HepG2 (cell line): ENCODE data around the gene TCF7L2. TPM values are rescaled to one million over a fixed set of nuclear protein-coding genes. Genes with fewer than 3 reads are reported as not detected.
A peak's percentile ranks its signal among the peaks of the same experiment; 100 is the strongest.

Experiments used
- ATAC-seq: fragments of 200-7000 bp; cut with Tn5 transposase; 3 replicates; pipeline ENCODE4 v1.9.1; 2020; ENCODE audit warnings: mild to moderate bottlenecking, moderate library complexity
- BruUV-seq: library from RNA; stranded (reverse); fragments of 400-500 nt; replicated peaks from 2 replicates; lab custom pipeline; 2021; lab: Mats Ljungman, UMichigan
- CTCF ChIA-PET: fragments of 300-600 bp; formaldehyde crosslinking; extraction: SDS; loops from one replicate; lab custom pipeline; 2021; ENCODE audit warnings: low total read pairs, inconsistent platforms, low intra/inter-chr PET ratio; lab: Yijun Ruan, JAX
- POLR2A ChIA-PET: fragments of 350-600 bp; sonication (Branson Sonifier 250); formaldehyde crosslinking; loops from one replicate; lab custom pipeline; 2020; ENCODE audit warnings: antibody characterized with exemption, inconsistent platforms; lab: Yijun Ruan, JAX
- DNase-seq: peaks from one replicate; pipeline ENCODE4 v3.0.0-alpha.2; 2015; ENCODE audit warnings: low spot score
- FAIRE-seq: peaks from 3 replicates; lab custom pipeline; 2011; peaks lifted over from hg19 to GRCh38; lab: Jason Lieb, UNC
- H2AFZ ChIP-seq: one replicate; pipeline ENCODE4 v1.6.1; 2011; ENCODE audit warnings: low read length, inconsistent platforms
- H3K27ac ChIP-seq: fragments of 300-600 bp; 3 replicates; pipeline ENCODE4 v1.8.0; 2011; ENCODE audit warnings: mixed run types, mild to moderate bottlenecking, mixed read lengths, low read length, inconsistent platforms; ENCODE audit not compliant: insufficient read depth; ENCODE audit errors: extremely low read length
- H3K27me3 ChIP-seq, 2 experiments: fragments of 200-600 bp in 1 of 2; 2 replicates in 1 of 2; 3 replicates in 1 of 2; pipeline versions ENCODE4 v1.6.0 to v1.8.0; 2011; ENCODE audit warnings: low read length in 2 of 2, mild to moderate bottlenecking in 2 of 2, moderate library complexity in 2 of 2, inconsistent platforms in 1 of 2; ENCODE audit not compliant: insufficient read depth in 2 of 2, control insufficient read depth in 1 of 2
- H3K36me3 ChIP-seq, 2 experiments: fragments of 200-600 bp in 1 of 2; replicated peaks in 1 of 2; 2 replicates in 1 of 2; 3 replicates in 1 of 2; pipeline versions ENCODE4 v1.5.1 to v1.8.0; 2011; ENCODE audit warnings: low read length in 2 of 2, inconsistent platforms in 1 of 2; ENCODE audit not compliant: insufficient read depth in 2 of 2, control insufficient read depth in 1 of 2
- H3K4me1 ChIP-seq: 2 replicates; pipeline ENCODE4 v1.5.1; 2012; ENCODE audit warnings: low read length, inconsistent platforms; ENCODE audit not compliant: insufficient read depth
- H3K4me2 ChIP-seq: 2 replicates; pipeline ENCODE4 v1.6.0; 2011; ENCODE audit warnings: low read depth, low read length, inconsistent platforms
- H3K4me3 ChIP-seq, 3 experiments: fragments of 200-600 bp in 1 of 3; sonication (generic), shearing (Covaris generic) in 1 of 3; replicated peaks in 1 of 3; 2 replicates each; pipeline ENCODE4 v1.5.1; 2011 to 2016; ENCODE audit warnings: low read length in 3 of 3, inconsistent platforms in 2 of 3, low read depth in 2 of 3, mild to moderate bottlenecking in 2 of 3, control low read depth in 1 of 3, mixed read lengths in 1 of 3; ENCODE audit not compliant: insufficient read depth in 1 of 3
- H3K79me2 ChIP-seq: one replicate; pipeline ENCODE4 v1.6.1; 2011; ENCODE audit warnings: low read length, inconsistent platforms; ENCODE audit not compliant: insufficient read depth
- H3K9ac ChIP-seq: 2 replicates; pipeline ENCODE4 v1.6.0; 2011; ENCODE audit warnings: mild to moderate bottlenecking, low read depth, low read length, inconsistent platforms; ENCODE audit not compliant: insufficient read depth
- H3K9me3 ChIP-seq: 2 replicates; pipeline ENCODE4 v1.5.1; 2012; ENCODE audit warnings: mild to moderate bottlenecking, low read length
- H4K20me1 ChIP-seq: 2 replicates; pipeline ENCODE4 v1.6.0; 2011; ENCODE audit warnings: inconsistent platforms, mild to moderate bottlenecking, low read length, moderate library complexity; ENCODE audit not compliant: insufficient read depth
- AGO1 ChIP-seq: fragments of 200-400 bp; formaldehyde crosslinking; IDR thresholded peaks from 2 replicates; pipeline ENCODE4 v1.6.1; 2017; ENCODE audit warnings: mild to moderate bottlenecking, low read depth, low read length, moderate library complexity; ENCODE audit not compliant: poor library complexity, severe bottlenecking
- CENPX ChIP-seq: sonication (generic); formaldehyde crosslinking; IDR thresholded peaks from 2 replicates; pipeline ENCODE4 v1.9.0; 2021; ENCODE audit warnings: mild to moderate bottlenecking, missing genetic modification reagents, moderate library complexity
- EP300 ChIP-seq, 3 experiments: sonication (generic) in 1 of 3; formaldehyde crosslinking in 1 of 3; IDR thresholded peaks; 2 replicates each; pipeline versions ENCODE4 v1.5.1 to v1.6.1; 2011 to 2020; ENCODE audit warnings: low read depth in 2 of 3, low read length in 2 of 3, borderline replicate concordance in 1 of 3, improper control_type of control experiment in 1 of 3, mild to moderate bottlenecking in 1 of 3, missing genetic modification reagents in 1 of 3, moderate library complexity in 1 of 3
- FOXP1 ChIP-seq, 2 experiments: fragments of 450-650 bp in 1 of 2; IDR thresholded peaks; 2 replicates each; pipeline ENCODE4 v1.6.1; 2017 to 2018; ENCODE audit warnings: antibody characterized with exemption in 1 of 2
- MAFF ChIP-seq: IDR thresholded peaks from 2 replicates; pipeline ENCODE4 v1.6.1; 2011; ENCODE audit warnings: low read depth, low read length, improper control_type of control experiment
- MAZ ChIP-seq, 2 experiments: sonication (generic) in 1 of 2; formaldehyde crosslinking in 1 of 2; IDR thresholded peaks; 2 replicates each; pipeline versions ENCODE4 v1.5.0 to v1.6.1; 2012 to 2020; ENCODE audit warnings: low read depth in 2 of 2, mild to moderate bottlenecking in 2 of 2, borderline replicate concordance in 1 of 2, improper control_type of control experiment in 1 of 2, low read length in 1 of 2, missing genetic modification reagents in 1 of 2, moderate library complexity in 1 of 2
- SETDB1 ChIP-seq: sonication (generic); formaldehyde crosslinking; IDR thresholded peaks from 2 replicates; pipeline ENCODE4 v1.5.1; 2020; ENCODE audit warnings: missing genetic modification reagents, mild to moderate bottlenecking, borderline replicate concordance
- ZNF33A ChIP-seq: sonication (generic); formaldehyde crosslinking; IDR thresholded peaks from 2 replicates; pipeline ENCODE4 v1.5.1; 2020; ENCODE audit warnings: missing genetic modification reagents, mild to moderate bottlenecking, moderate library complexity, borderline replicate concordance
- ZNF543 ChIP-seq: sonication (generic); formaldehyde crosslinking; IDR thresholded peaks from 2 replicates; pipeline ENCODE4 v1.4.0; 2020; ENCODE audit warnings: mild to moderate bottlenecking, missing genetic modification reagents
- ZNF75D ChIP-seq: sonication (generic); formaldehyde crosslinking; IDR thresholded peaks from 2 replicates; pipeline ENCODE4 v1.8.1; 2023; ENCODE audit warnings: missing genetic modification reagents, mild to moderate bottlenecking, borderline replicate concordance
- WGBS: methylation state at CpG from one replicate; pipeline ENCODE4 v1.1.6; 2017; ENCODE audit warnings: low lambda C conversion rate; 5-methylcytosine and 5-hydroxymethylcytosine counted together
- in situ Hi-C: cut with HindIII; loops from 2 replicates; pipeline ENCODE4 v1.10.0; 2017; ENCODE audit warnings: low pct_unique_long_range_greater_than_20kb; ENCODE audit not compliant: extremely low pct_ligation_motif_present
- intact Hi-C: fragments of 100-400 bp; cut with micrococcal nuclease; formaldehyde crosslinking; loops from one replicate; pipeline ENCODE4 v1.10.0; 2022; ENCODE audit not compliant: unreplicated experiment
- polyA plus RNA-seq, 8 experiments: library from polyadenylated mRNA; depleted of rRNA in 3 of 8; stranded (reverse) in 7 of 8; unstranded in 1 of 8; fragments of >200 nt; fragmentation: Illumina TruSeq in 4 of 8; extraction: Trizol in 4 of 8; gene quantifications; 2 replicates each; pipeline versions ENCODE4 v1.2.1 to v1.2.3, GENCODE V29; 2011 to 2016; ENCODE audit warnings: low read depth in 4 of 8, missing spikeins in 1 of 8, mixed read lengths in 1 of 8; ENCODE audit not compliant: insufficient read depth in 1 of 8
- total RNA-seq, 5 experiments: library from RNA; depleted of rRNA; stranded (reverse); fragments of >200 nt; fragmentation: Illumina TruSeq; extraction: Trizol; gene quantifications; 2 replicates each; pipeline ENCODE4 v1.2.3, GENCODE V29; 2016; ENCODE audit warnings: low read depth in 1 of 5
- TF ChIP-seq, protein P1 (sequence below): IDR thresholded peaks from 2 replicates; pipeline ENCODE4 v1.6.1; 2012; ENCODE audit warnings: inconsistent platforms
- TF ChIP-seq, protein P2 (sequence below): sonication (generic); formaldehyde crosslinking; IDR thresholded peaks from 2 replicates; pipeline ENCODE4 v1.5.0; 2020; ENCODE audit warnings: missing genetic modification reagents, mild to moderate bottlenecking, borderline replicate concordance
- TF ChIP-seq, protein P3 (sequence below): sonication (generic); formaldehyde crosslinking; IDR thresholded peaks from 2 replicates; pipeline ENCODE4 v1.4.0; 2020; ENCODE audit warnings: missing genetic modification reagents
- TF ChIP-seq, protein P4 (sequence below): sonication (generic); formaldehyde crosslinking; conservative IDR thresholded peaks from 2 replicates; pipeline ENCODE4 v1.4.0; 2020; ENCODE audit warnings: mild to moderate bottlenecking, missing genetic modification reagents, moderate library complexity

Gene TCF7L2
- total and polyA plus RNA-seq, 2 of the 13 experiments (the other 11 are each of a cell fraction or from before 2014, with no cell fraction given), result 3.9 to 13.7 TPM

- Histone ChIP-seq H4K20me1 (peaks cover 96% of the 10 kb centered on the region), H3K9me3 (no peaks in the 10 kb centered on the region), H3K4me2 (peak overlapping the region; percentile 10), H3K27ac (peak overlapping the region; percentile 2), H3K4me1 (peaks cover 89% of the 10 kb centered on the region), H2AFZ (no peak overlapping the region), H3K27me3 (no peaks in the 10 kb centered on the region), H3K79me2 (peaks cover 94% of the 10 kb centered on the region), H3K9ac (no peak overlapping the region), H3K36me3 (peaks cover 5 to 22% of the 10 kb centered on the region in 2 experiments), H3K4me3 (no peak overlapping the region)
- intact Hi-C loops (no loop called here), in situ Hi-C loops (no loop called here)
- no TSS peak for BruUV-seq
- 57% methylated on average over 5 of the region's 5 CpGs for WGBS
- DNase-seq, result no peak
- ATAC-seq, result no peak
- peak; percentile 65 for FAIRE-seq
- ChIA-PET POLR2A (no interaction called here), CTCF (no interaction called here)
- TF ChIP-seq ZNF543 (CRISPR knock-in tag), result no peak
- no peak for TF ChIP-seq AGO1
- TF ChIP-seq, protein P1, sequence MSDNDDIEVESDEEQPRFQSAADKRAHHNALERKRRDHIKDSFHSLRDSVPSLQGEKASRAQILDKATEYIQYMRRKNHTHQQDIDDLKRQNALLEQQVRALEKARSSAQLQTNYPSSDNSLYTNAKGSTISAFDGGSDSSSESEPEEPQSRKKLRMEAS, result peak; percentile 84
- no peak for TF ChIP-seq CENPX (CRISPR knock-in tag)
- TF ChIP-seq, protein P2, sequence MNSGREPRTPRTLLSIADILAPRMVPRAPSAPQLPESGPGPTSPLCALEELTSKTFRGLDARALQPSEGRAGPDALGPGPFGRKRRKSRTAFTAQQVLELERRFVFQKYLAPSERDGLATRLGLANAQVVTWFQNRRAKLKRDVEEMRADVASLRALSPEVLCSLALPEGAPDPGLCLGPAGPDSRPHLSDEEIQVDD (CRISPR knock-in tag), result no peak
- no peak for TF ChIP-seq MAZ (IDR thresholded peaks at IDR 0.05; ENCODE audit: borderline replicate concordance, low read depth, low read length)
- TF ChIP-seq MAZ (CRISPR knock-in tag; IDR thresholded peaks at IDR 0.05; ENCODE audit: low read depth), result no peak
- no peak for TF ChIP-seq MAFF
- no peak for TF ChIP-seq SETDB1 (CRISPR knock-in tag)
- TF ChIP-seq, protein P3, sequence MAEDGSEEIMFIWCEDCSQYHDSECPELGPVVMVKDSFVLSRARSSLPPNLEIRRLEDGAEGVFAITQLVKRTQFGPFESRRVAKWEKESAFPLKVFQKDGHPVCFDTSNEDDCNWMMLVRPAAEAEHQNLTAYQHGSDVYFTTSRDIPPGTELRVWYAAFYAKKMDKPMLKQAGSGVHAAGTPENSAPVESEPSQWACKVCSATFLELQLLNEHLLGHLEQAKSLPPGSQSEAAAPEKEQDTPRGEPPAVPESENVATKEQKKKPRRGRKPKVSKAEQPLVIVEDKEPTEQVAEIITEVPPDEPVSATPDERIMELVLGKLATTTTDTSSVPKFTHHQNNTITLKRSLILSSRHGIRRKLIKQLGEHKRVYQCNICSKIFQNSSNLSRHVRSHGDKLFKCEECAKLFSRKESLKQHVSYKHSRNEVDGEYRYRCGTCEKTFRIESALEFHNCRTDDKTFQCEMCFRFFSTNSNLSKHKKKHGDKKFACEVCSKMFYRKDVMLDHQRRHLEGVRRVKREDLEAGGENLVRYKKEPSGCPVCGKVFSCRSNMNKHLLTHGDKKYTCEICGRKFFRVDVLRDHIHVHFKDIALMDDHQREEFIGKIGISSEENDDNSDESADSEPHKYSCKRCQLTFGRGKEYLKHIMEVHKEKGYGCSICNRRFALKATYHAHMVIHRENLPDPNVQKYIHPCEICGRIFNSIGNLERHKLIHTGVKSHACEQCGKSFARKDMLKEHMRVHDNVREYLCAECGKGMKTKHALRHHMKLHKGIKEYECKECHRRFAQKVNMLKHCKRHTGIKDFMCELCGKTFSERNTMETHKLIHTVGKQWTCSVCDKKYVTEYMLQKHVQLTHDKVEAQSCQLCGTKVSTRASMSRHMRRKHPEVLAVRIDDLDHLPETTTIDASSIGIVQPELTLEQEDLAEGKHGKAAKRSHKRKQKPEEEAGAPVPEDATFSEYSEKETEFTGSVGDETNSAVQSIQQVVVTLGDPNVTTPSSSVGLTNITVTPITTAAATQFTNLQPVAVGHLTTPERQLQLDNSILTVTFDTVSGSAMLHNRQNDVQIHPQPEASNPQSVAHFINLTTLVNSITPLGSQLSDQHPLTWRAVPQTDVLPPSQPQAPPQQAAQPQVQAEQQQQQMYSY (CRISPR knock-in tag), result no peak
- no peak for TF ChIP-seq ZNF33A
- TF ChIP-seq EP300 (IDR thresholded peaks at IDR 0.05; ENCODE audit: low read depth in 2 of 2, low read length in 2 of 2), result peak in 1 of 2 experiments; percentile 71; a peak in 1 of 4 replicates
- TF ChIP-seq EP300 (CRISPR knock-in tag; IDR thresholded peaks at IDR 0.05; ENCODE audit: borderline replicate concordance), result no peak
- TF ChIP-seq ZNF75D (CRISPR knock-in tag), result no peak
- TF ChIP-seq, protein P4, sequence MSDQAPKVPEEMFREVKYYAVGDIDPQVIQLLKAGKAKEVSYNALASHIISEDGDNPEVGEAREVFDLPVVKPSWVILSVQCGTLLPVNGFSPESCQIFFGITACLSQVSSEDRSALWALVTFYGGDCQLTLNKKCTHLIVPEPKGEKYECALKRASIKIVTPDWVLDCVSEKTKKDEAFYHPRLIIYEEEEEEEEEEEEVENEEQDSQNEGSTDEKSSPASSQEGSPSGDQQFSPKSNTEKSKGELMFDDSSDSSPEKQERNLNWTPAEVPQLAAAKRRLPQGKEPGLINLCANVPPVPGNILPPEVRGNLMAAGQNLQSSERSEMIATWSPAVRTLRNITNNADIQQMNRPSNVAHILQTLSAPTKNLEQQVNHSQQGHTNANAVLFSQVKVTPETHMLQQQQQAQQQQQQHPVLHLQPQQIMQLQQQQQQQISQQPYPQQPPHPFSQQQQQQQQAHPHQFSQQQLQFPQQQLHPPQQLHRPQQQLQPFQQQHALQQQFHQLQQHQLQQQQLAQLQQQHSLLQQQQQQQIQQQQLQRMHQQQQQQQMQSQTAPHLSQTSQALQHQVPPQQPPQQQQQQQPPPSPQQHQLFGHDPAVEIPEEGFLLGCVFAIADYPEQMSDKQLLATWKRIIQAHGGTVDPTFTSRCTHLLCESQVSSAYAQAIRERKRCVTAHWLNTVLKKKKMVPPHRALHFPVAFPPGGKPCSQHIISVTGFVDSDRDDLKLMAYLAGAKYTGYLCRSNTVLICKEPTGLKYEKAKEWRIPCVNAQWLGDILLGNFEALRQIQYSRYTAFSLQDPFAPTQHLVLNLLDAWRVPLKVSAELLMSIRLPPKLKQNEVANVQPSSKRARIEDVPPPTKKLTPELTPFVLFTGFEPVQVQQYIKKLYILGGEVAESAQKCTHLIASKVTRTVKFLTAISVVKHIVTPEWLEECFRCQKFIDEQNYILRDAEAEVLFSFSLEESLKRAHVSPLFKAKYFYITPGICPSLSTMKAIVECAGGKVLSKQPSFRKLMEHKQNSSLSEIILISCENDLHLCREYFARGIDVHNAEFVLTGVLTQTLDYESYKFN (CRISPR knock-in tag), result peak; percentile 40
- no peak for TF ChIP-seq FOXP1 (IDR thresholded peaks at IDR 0.05)
- TF ChIP-seq FOXP1 (CRISPR knock-in tag; IDR thresholded peaks at IDR 0.05), result no peak
These were observed 54.1 kb downstream of the TCF7L2 start for GRCh38 chr10:113004069-113004618.
